ENCODE measurements around the gene ZNF593OS. TPM values are rescaled to one million over a fixed set of nuclear protein-coding genes. Genes with fewer than 3 reads are reported as not detected.

Gene ZNF593OS
- total and polyA plus RNA-seq, 10 of the 15 experiments (the other 5 are each of a cell fraction or from before 2014, with no cell fraction given): 0.16 to 1.7 (median 0.59) TPM; not detected in 6

DNA sequence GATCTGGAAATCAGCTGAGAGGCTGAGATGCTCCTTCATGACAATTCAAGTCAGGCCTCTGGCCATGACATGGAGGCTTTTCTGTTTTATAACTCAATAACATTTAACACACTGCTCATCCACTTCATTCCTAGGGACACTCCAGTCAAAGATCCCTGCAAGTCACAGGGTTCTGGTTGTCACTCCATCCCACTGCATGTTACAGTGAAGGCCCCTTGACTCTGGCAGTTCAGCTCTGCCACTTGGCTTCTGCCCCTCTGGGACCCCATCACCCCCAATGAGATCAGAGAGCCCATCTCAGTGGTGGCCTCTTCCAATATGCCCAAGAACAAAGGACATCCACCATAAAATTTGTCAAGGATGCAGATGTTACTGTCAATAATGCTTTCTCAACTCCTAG, 22.7 kb downstream of the ZNF593OS start (continued):
- TF ChIP-seq, protein P1, sequence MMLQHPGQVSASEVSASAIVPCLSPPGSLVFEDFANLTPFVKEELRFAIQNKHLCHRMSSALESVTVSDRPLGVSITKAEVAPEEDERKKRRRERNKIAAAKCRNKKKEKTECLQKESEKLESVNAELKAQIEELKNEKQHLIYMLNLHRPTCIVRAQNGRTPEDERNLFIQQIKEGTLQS (IDR thresholded peaks at IDR 0.05; ENCODE audit: borderline replicate concordance, extremely low read depth, low read depth, low read length): no peak
- TF ChIP-seq BCL11A (IDR thresholded peaks at IDR 0.05; ENCODE audit: low read depth, low read length) (no peak), CHD1 (IDR thresholded peaks at IDR 0.05; ENCODE audit: low read depth, low read length) (no peak), PAX5 (IDR thresholded peaks at IDR 0.05; ENCODE audit: borderline replicate concordance, low read depth, low read length) (no peak), POLR2AphosphoS2 (IDR thresholded peaks at IDR 0.05; ENCODE audit: low read depth, low read length) (no peak), MYC (IDR thresholded peaks at IDR 0.05; ENCODE audit: insufficient read depth, insufficient read length, insufficient replicate concordance, low read length, severe bottlenecking) (no peak), JUNB (IDR thresholded peaks at IDR 0.05) (no peak), CEBPB (IDR thresholded peaks at IDR 0.05; ENCODE audit: borderline replicate concordance in 1 of 2, low read depth in 2 of 2, low read length in 2 of 2) (no peak), HCFC1 (IDR thresholded peaks at IDR 0.05; ENCODE audit: low read length) (no peak)
- TF ChIP-seq, protein P2, sequence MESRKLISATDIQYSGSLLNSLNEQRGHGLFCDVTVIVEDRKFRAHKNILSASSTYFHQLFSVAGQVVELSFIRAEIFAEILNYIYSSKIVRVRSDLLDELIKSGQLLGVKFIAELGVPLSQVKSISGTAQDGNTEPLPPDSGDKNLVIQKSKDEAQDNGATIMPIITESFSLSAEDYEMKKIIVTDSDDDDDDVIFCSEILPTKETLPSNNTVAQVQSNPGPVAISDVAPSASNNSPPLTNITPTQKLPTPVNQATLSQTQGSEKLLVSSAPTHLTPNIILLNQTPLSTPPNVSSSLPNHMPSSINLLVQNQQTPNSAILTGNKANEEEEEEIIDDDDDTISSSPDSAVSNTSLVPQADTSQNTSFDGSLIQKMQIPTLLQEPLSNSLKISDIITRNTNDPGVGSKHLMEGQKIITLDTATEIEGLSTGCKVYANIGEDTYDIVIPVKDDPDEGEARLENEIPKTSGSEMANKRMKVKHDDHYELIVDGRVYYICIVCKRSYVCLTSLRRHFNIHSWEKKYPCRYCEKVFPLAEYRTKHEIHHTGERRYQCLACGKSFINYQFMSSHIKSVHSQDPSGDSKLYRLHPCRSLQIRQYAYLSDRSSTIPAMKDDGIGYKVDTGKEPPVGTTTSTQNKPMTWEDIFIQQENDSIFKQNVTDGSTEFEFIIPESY (IDR thresholded peaks at IDR 0.05): no peak
- TF ChIP-seq, protein P3, sequence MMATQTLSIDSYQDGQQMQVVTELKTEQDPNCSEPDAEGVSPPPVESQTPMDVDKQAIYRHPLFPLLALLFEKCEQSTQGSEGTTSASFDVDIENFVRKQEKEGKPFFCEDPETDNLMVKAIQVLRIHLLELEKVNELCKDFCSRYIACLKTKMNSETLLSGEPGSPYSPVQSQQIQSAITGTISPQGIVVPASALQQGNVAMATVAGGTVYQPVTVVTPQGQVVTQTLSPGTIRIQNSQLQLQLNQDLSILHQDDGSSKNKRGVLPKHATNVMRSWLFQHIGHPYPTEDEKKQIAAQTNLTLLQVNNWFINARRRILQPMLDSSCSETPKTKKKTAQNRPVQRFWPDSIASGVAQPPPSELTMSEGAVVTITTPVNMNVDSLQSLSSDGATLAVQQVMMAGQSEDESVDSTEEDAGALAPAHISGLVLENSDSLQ (IDR thresholded peaks at IDR 0.05): no peak
- TF ChIP-seq, protein P4, sequence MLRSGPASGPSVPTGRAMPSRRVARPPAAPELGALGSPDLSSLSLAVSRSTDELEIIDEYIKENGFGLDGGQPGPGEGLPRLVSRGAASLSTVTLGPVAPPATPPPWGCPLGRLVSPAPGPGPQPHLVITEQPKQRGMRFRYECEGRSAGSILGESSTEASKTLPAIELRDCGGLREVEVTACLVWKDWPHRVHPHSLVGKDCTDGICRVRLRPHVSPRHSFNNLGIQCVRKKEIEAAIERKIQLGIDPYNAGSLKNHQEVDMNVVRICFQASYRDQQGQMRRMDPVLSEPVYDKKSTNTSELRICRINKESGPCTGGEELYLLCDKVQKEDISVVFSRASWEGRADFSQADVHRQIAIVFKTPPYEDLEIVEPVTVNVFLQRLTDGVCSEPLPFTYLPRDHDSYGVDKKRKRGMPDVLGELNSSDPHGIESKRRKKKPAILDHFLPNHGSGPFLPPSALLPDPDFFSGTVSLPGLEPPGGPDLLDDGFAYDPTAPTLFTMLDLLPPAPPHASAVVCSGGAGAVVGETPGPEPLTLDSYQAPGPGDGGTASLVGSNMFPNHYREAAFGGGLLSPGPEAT (IDR thresholded peaks at IDR 0.05; ENCODE audit: low read depth): no peak
- TF ChIP-seq, protein P5, sequence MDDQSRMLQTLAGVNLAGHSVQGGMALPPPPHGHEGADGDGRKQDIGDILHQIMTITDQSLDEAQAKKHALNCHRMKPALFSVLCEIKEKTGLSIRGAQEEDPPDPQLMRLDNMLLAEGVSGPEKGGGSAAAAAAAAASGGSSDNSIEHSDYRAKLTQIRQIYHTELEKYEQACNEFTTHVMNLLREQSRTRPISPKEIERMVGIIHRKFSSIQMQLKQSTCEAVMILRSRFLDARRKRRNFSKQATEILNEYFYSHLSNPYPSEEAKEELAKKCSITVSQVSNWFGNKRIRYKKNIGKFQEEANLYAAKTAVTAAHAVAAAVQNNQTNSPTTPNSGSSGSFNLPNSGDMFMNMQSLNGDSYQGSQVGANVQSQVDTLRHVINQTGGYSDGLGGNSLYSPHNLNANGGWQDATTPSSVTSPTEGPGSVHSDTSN (IDR thresholded peaks at IDR 0.05; ENCODE audit: insufficient replicate concordance, low read depth, low read length): no peak

Measured in GM12878 (cell line).